K562 (cell line): ENCODE measurements around the gene CPED1. TPM values are rescaled to one million over a fixed set of nuclear protein-coding genes. Genes with fewer than 3 reads are reported as not detected.

Experiments used
- ASH1L ChIP-seq: fragments of 450-650 bp; IDR thresholded peaks from 2 replicates; pipeline ENCODE4 v1.6.1; 2018; ENCODE audit warnings: borderline replicate concordance, mild to moderate bottlenecking, low read depth; ENCODE audit not compliant: partially characterized antibody
- CREM ChIP-seq: IDR thresholded peaks from 2 replicates; pipeline ENCODE4 v1.6.1; 2014; ENCODE audit warnings: antibody characterized with exemption, low read depth
- ELF4 ChIP-seq: fragments of 450-650 bp; formaldehyde crosslinking; IDR thresholded peaks from 2 replicates; pipeline ENCODE4 v1.4.0; 2022; ENCODE audit warnings: missing genetic modification characterization
- HDAC2 ChIP-seq: fragments of 450-650 bp; IDR thresholded peaks from 2 replicates; pipeline ENCODE4 v1.6.1; 2016; ENCODE audit warnings: mild to moderate bottlenecking
- HDGF ChIP-seq: fragments of 450-650 bp; IDR thresholded peaks from 2 replicates; pipeline ENCODE4 v1.6.1; 2016
- MTA1 ChIP-seq: fragments of 450-650 bp; IDR thresholded peaks from 2 replicates; pipeline ENCODE4 v1.6.1; 2017; ENCODE audit warnings: borderline replicate concordance
- NELFE ChIP-seq: IDR thresholded peaks from 2 replicates; pipeline ENCODE4 v1.6.1; 2011; ENCODE audit warnings: mild to moderate bottlenecking; ENCODE audit not compliant: insufficient read depth, insufficient read length
- NKRF ChIP-seq: fragments of 450-650 bp; IDR thresholded peaks from 2 replicates; pipeline ENCODE4 v1.6.1; 2016; ENCODE audit warnings: borderline replicate concordance
- RAD51 ChIP-seq: fragments of 450-650 bp; IDR thresholded peaks from 2 replicates; pipeline ENCODE4 v1.7.1; 2016; ENCODE audit warnings: low read depth, mild to moderate bottlenecking, borderline replicate concordance
- RHOXF2B ChIP-seq: fragments of 250-450 bp; sonication (Bioruptor Pico); conservative IDR thresholded peaks from 2 replicates; pipeline ENCODE4 v1.5.1; 2021
- TRIM24 ChIP-seq, 2 experiments: fragments of 450-650 bp; IDR thresholded peaks; 2 replicates each; pipeline ENCODE4 v1.6.1; 2016
- TRIM25 ChIP-seq: fragments of 450-650 bp; IDR thresholded peaks from 2 replicates; pipeline ENCODE4 v1.7.0; 2016; ENCODE audit warnings: borderline replicate concordance
- ZBTB49 ChIP-seq: sonication (generic); formaldehyde crosslinking; IDR thresholded peaks from 2 replicates; pipeline ENCODE4 v1.8.0; 2022; ENCODE audit warnings: missing genetic modification reagents, mild to moderate bottlenecking, borderline replicate concordance
- polyA plus RNA-seq, 8 experiments: library from polyadenylated mRNA; depleted of rRNA in 4 of 8; stranded (reverse) in 5 of 8; unstranded in 3 of 8; fragments of >200 nt; fragmentation: Nextera tagmentation in 2 of 8; fragmentation: Illumina TruSeq in 1 of 8; extraction: Ambion mirVana in 2 of 8; extraction: Trizol in 1 of 8; gene quantifications; 2 replicates each; pipeline versions ENCODE4 v1.2.1 to v1.2.3, GENCODE V29; 2011 to 2014; ENCODE audit warnings: inconsistent platforms in 1 of 8, missing spikeins in 1 of 8
- total RNA-seq, 7 experiments: library from RNA; depleted of rRNA in 6 of 7; stranded (reverse); fragments of >200 nt in 6 of 7; fragmentation: Illumina TruSeq in 2 of 7; extraction: Trizol in 2 of 7; gene quantifications; 2 replicates each; pipeline versions ENCODE4 v1.2.1 to v1.2.3, GENCODE V29; 2011 to 2021; ENCODE audit warnings: low replicate concordance in 1 of 7
- TF ChIP-seq, protein P1 (sequence below): fragments of 450-650 bp; IDR thresholded peaks from 2 replicates; pipeline ENCODE4 v1.6.1; 2016; ENCODE audit warnings: antibody characterized with exemption

Gene CPED1
- total and polyA plus RNA-seq, 9 of the 15 experiments (the other 6 are each of a cell fraction or from before 2014, with no cell fraction given), result 195 to 393 (median 290) TPM

- no peak for TF ChIP-seq ZBTB49 (CRISPR knock-in tag)
- peak; percentile 78 for TF ChIP-seq MTA1
- TF ChIP-seq HDGF, result peak; percentile 93
- TF ChIP-seq CREM, result no peak
- TF ChIP-seq, protein P1, sequence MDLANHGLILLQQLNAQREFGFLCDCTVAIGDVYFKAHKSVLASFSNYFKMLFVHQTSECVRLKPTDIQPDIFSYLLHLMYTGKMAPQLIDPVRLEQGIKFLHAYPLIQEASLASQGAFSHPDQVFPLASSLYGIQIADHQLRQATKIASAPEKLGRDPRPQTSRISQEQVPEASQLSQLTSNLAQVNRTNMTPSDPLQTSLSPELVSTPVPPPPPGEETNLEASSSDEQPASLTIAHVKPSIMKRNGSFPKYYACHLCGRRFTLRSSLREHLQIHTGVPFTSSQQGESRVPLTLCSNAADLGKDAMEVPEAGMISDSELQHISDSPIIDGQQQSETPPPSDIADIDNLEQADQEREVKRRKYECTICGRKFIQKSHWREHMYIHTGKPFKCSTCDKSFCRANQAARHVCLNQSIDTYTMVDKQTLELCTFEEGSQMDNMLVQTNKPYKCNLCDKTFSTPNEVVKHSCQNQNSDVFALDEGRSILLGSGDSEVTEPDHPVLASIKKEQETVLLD, result peak; percentile 48; the same call in 1 of the 2 replicates
- TF ChIP-seq RAD51, result 0 out of 2 replicates have a peak, but pooled peaks have one; percentile 7
- no peak for TF ChIP-seq NELFE
- TF ChIP-seq NKRF, result 0 out of 2 replicates have a peak, but pooled peaks have one; percentile 48
- TF ChIP-seq TRIM24 (IDR thresholded peaks at IDR 0.05), result peak in 1 of 2 experiments; percentile 12; a peak in 2 of 4 replicates
- peak; percentile 32 for TF ChIP-seq ASH1L
- 0 out of 2 replicates have a peak, but pooled peaks have one; percentile 30 for TF ChIP-seq RHOXF2B
- 0 out of 2 replicates have a peak, but pooled peaks have one; percentile 18 for TF ChIP-seq TRIM25
- peak; percentile 81; the same call in 1 of the 2 replicates for TF ChIP-seq ELF4 (CRISPR knock-in tag)
- TF ChIP-seq HDAC2, result 0 out of 2 replicates have a peak, but pooled peaks have one; percentile 37
- TF ChIP-seq, all 486 proteins: peak for 44
These were observed 7.1 kb downstream of the CPED1 start (continued) for GRCh38 chr7:120995654-120996053.
